ENCODE measurements around the gene HMSD. TPM values are rescaled to one million over a fixed set of nuclear protein-coding genes. Genes with fewer than 3 reads are reported as not detected.

HMSD gene
- total RNA-seq, 1 donor from 2014 or later = 0.26 TPM

GRCh38 chr18:63947051-63947790, 1.9 kb upstream of the HMSD start:
- Histone ChIP-seq H3K36me3 (ENCODE audit: control insufficient read depth, insufficient read depth, low read length) (no peaks in the 10 kb centered on the region), H3K4me3 (ENCODE audit: low read depth, low read length) (no peak overlapping the region), H3K27me3 (ENCODE audit: control insufficient read depth, insufficient read depth, low read length) (no peaks in the 10 kb centered on the region)
- no peak for FAIRE-seq
- TF ChIP-seq, protein P1, sequence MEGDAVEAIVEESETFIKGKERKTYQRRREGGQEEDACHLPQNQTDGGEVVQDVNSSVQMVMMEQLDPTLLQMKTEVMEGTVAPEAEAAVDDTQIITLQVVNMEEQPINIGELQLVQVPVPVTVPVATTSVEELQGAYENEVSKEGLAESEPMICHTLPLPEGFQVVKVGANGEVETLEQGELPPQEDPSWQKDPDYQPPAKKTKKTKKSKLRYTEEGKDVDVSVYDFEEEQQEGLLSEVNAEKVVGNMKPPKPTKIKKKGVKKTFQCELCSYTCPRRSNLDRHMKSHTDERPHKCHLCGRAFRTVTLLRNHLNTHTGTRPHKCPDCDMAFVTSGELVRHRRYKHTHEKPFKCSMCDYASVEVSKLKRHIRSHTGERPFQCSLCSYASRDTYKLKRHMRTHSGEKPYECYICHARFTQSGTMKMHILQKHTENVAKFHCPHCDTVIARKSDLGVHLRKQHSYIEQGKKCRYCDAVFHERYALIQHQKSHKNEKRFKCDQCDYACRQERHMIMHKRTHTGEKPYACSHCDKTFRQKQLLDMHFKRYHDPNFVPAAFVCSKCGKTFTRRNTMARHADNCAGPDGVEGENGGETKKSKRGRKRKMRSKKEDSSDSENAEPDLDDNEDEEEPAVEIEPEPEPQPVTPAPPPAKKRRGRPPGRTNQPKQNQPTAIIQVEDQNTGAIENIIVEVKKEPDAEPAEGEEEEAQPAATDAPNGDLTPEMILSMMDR (IDR thresholded peaks at IDR 0.05; ENCODE audit: insufficient read depth, low read length, severe bottlenecking) = no peak
- DNase-seq (ENCODE audit: low read depth) = peak; percentile 46

DNA sequence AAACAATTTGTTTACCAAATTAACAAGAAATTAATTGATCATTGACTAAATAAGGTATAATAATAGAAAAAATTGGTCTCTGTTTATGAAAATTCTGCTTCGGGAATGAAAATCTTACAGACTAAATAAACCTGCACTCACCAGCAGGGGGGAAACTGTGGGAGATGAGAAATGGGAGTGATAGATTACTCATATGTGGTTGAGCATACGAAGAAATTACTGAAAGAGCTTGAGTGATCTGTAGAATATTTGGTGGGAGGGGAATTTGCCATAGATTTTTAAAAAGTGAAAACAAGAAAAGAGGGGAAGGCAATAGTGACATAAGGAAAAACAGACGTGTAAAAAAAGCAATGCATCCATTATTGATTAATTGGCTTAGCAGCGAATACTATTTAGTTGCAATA, 2.2 kb downstream of the HMSD start:
- H3K4me3 ChIP-seq (ENCODE audit: low read depth, low read length) = no peak overlapping the region
- FAIRE-seq (no peak), DNase-seq (ENCODE audit: low read depth) (peak; percentile 38)
- no peaks in the 10 kb centered on the region for H3K36me3 ChIP-seq (ENCODE audit: control insufficient read depth, insufficient read depth, low read length)
- TF ChIP-seq, protein P1 (IDR thresholded peaks at IDR 0.05; ENCODE audit: insufficient read depth, low read length, severe bottlenecking) = no peak
- no peaks in the 10 kb centered on the region for H3K27me3 ChIP-seq (ENCODE audit: control insufficient read depth, insufficient read depth, low read length)

GRCh38 chr18:63953811-63954210, 4.7 kb downstream of the HMSD start:
- Histone ChIP-seq H3K4me3 (ENCODE audit: low read depth, low read length) (no peak overlapping the region), H3K36me3 (ENCODE audit: control insufficient read depth, insufficient read depth, low read length) (no peaks in the 10 kb centered on the region), H3K27me3 (ENCODE audit: control insufficient read depth, insufficient read depth, low read length) (no peaks in the 10 kb centered on the region)
- TF ChIP-seq, protein P1 (IDR thresholded peaks at IDR 0.05; ENCODE audit: insufficient read depth, low read length, severe bottlenecking) = no peak
- DNase-seq (ENCODE audit: low read depth) (no peak), FAIRE-seq (no peak)

DNA sequence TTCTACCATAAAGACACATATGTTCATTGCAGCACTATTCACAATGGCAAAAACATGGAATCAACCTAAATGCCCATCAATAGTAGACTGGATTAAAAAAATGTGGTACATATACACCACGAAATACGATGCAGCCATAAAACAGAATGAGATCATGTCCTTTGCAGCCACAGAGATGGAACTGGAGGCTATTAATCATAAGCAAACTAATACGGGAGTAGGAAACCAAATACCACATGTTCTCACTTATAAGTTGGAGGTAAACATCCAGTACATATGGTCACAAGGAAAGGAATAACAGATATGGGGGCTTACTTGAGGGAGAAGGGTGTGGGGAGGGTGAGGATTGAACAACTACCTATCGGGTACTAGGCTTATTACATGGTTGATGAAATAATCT, 7.7 kb downstream of the HMSD start:
- FAIRE-seq = no peak
- no peaks in the 10 kb centered on the region for H3K27me3 ChIP-seq (ENCODE audit: control insufficient read depth, insufficient read depth, low read length)
- TF ChIP-seq, protein P1 (IDR thresholded peaks at IDR 0.05; ENCODE audit: insufficient read depth, low read length, severe bottlenecking) = no peak
- H3K36me3 ChIP-seq (ENCODE audit: control insufficient read depth, insufficient read depth, low read length) = no peaks in the 10 kb centered on the region
- no peak overlapping the region for H3K4me3 ChIP-seq (ENCODE audit: low read depth, low read length)
- no peak for DNase-seq (ENCODE audit: low read depth)

GRCh38 chr18:63960891-63961290, 11.8 kb downstream of the HMSD start:
- FAIRE-seq = no peak
- no peaks in the 10 kb centered on the region for H3K27me3 ChIP-seq (ENCODE audit: control insufficient read depth, insufficient read depth, low read length)
- no peaks in the 10 kb centered on the region for H3K36me3 ChIP-seq (ENCODE audit: control insufficient read depth, insufficient read depth, low read length)
- no peak for DNase-seq (ENCODE audit: low read depth)
- no peak overlapping the region for H3K4me3 ChIP-seq (ENCODE audit: low read depth, low read length)
- TF ChIP-seq, protein P1 (IDR thresholded peaks at IDR 0.05; ENCODE audit: insufficient read depth, low read length, severe bottlenecking) = no peak

Data from bronchial epithelial cell (primary cell).